Spleen (tissue), 11 donors: ENCODE results near the gene ADD3. TPM values are rescaled to one million over a fixed set of nuclear protein-coding genes. Genes with fewer than 3 reads are reported as not detected.

Experiments
- DNase-seq: peaks from one replicate; pipeline ENCODE4 v3.0.0-alpha.2; 2020
- H3K27ac ChIP-seq, 8 donors: fragments of 200-600 bp; sonication (generic) in 7 of 8; 1 replicate in 4 of 8; 2 replicates in 4 of 8; pipeline versions ENCODE4 v1.5.0 to v1.8.0; 2016 to 2021; ENCODE audit warnings: inconsistent platforms in 4 of 8, mild to moderate bottlenecking in 4 of 8, moderate library complexity in 1 of 8
- H3K27me3 ChIP-seq, 7 donors: fragments of 200-600 bp; sonication (generic) in 6 of 7; replicated peaks in 1 of 7; 1 replicate in 4 of 7; 2 replicates in 3 of 7; pipeline versions ENCODE4 v1.5.0 to v1.8.0; 2016 to 2021; ENCODE audit warnings: inconsistent platforms in 3 of 7, mild to moderate bottlenecking in 1 of 7
- H3K36me3 ChIP-seq, 6 donors: fragments of 200-600 bp; sonication (generic) in 5 of 6; 1 replicate in 4 of 6; 2 replicates in 2 of 6; pipeline versions ENCODE4 v1.5.0 to v1.8.0; 2016 to 2021; ENCODE audit warnings: inconsistent platforms in 2 of 6
- H3K4me1 ChIP-seq, 6 donors: fragments of 200-600 bp; sonication (generic) in 5 of 6; 1 replicate in 3 of 6; 2 replicates in 3 of 6; pipeline versions ENCODE4 v1.5.0 to v1.8.0; 2016 to 2021; ENCODE audit warnings: inconsistent platforms in 3 of 6
- H3K4me3 ChIP-seq, 8 donors: fragments of 200-600 bp; sonication (generic) in 7 of 8; 1 replicate in 4 of 8; 2 replicates in 4 of 8; pipeline versions ENCODE4 v1.5.0 to v1.8.0; 2016 to 2021; ENCODE audit warnings: inconsistent platforms in 4 of 8, mild to moderate bottlenecking in 4 of 8, moderate library complexity in 2 of 8
- H3K9me3 ChIP-seq, 8 donors: fragments of 200-600 bp; sonication (generic) in 7 of 8; 1 replicate in 4 of 8; 2 replicates in 4 of 8; pipeline versions ENCODE4 v1.5.0 to v1.8.0; 2016 to 2021; ENCODE audit warnings: inconsistent platforms in 4 of 8
- CTCF ChIP-seq, 11 experiments: fragments of 200-600 bp in 7 of 11; fragments of 450-650 bp in 4 of 11; sonication (generic) in 4 of 11; IDR thresholded peaks in 8 of 11; conservative IDR thresholded peaks in 3 of 11; 1 replicate in 7 of 11; 2 replicates in 4 of 11; pipeline versions ENCODE4 v1.4.0 to v1.8.0; 2016 to 2021; ENCODE audit warnings: antibody characterized with exemption in 11 of 11, inconsistent platforms in 4 of 11, mild to moderate bottlenecking in 1 of 11
- POLR2A ChIP-seq, 3 donors: fragments of 450-650 bp; IDR thresholded peaks; one replicate each; pipeline ENCODE4 v1.5.1; 2017; ENCODE audit warnings: antibody characterized with exemption in 3 of 3, mild to moderate bottlenecking in 1 of 3
- POLR2AphosphoS5 ChIP-seq, 3 donors: sonication (generic); formaldehyde crosslinking; IDR thresholded peaks; one replicate each; pipeline ENCODE4 v1.5.1; 2017; ENCODE audit warnings: antibody characterized with exemption in 3 of 3
- WGBS, 5 donors: extraction: QIAGEN DNeasy Blood & Tissue Kit in 3 of 5; methylation state at CpG; one replicate each; pipeline versions ENCODE4 v1.1.5 to v1.1.7; 2013 to 2018; 5-methylcytosine and 5-hydroxymethylcytosine counted together
- intact Hi-C: fragments of 100-400 bp; cut with DNase I; formaldehyde crosslinking; loops from one replicate; pipeline ENCODE4 v1.15.0; 2023; ENCODE audit warnings: low total_unique reads
- polyA plus RNA-seq, 3 donors: library from polyadenylated mRNA; stranded (reverse); fragments of 200-250 nt; gene quantifications; one replicate each; pipeline ENCODE4 v1.2.1, GENCODE V29; 2013
- total RNA-seq, 7 donors: library from RNA; depleted of rRNA in 3 of 7; stranded (reverse); fragments of >200 nt in 3 of 7; fragmentation: NEBNext Ultra II Directional in 4 of 7; extraction: Animal tissue kit (Norgen Biotek cat#: 25700) in 4 of 7; gene quantifications; one replicate each; pipeline versions ENCODE4 v1.1.0 to v1.2.1, GENCODE V29; 2016 to 2021
- donor health status: healthy with polysubstance abuse.
- donor health status: DM: no; HTN: no; CAD: no; lungs with moderate emphysema.
- donor health status: DM: no; HTN: no; CAD: no.
- donor health status: Bipolar disorder and iron deficiency.
- donor health status: healthy.
- donor health status: DM: no; HTN: no; CAD: no.
- donor health status: DM: yes; HTN: yes; CAD: no.

ADD3 gene
- total and polyA plus RNA-seq, 10 donors, result 35.0 to 155 (median 94.9) TPM

GRCh38 chr10:110003524-110003885 is 4.3 kb upstream of the ADD3 start:
- 73 to 79% (median 78%) methylated on average over 4 of the region's 4 CpGs for WGBS, 5 donors
- no peaks in the 10 kb centered on the region for H3K36me3 ChIP-seq
- intact Hi-C loops, result no loop called here
- H3K27me3 ChIP-seq, result no peaks in the 10 kb centered on the region
- no peaks in the 10 kb centered on the region for H3K9me3 ChIP-seq
- TF ChIP-seq CTCF (IDR thresholded peaks at IDR 0.05 in 8 of 11, conservative IDR thresholded peaks at IDR 0.05 in 3 of 11), result no peak
- TF ChIP-seq POLR2AphosphoS5 (IDR thresholded peaks at IDR 0.05), result no peak
- TF ChIP-seq POLR2A (IDR thresholded peaks at IDR 0.05), result no peak
- no peak overlapping the region for H3K4me3 ChIP-seq
- DNase-seq, result no peak
- peaks cover 0 to 46% (median 16%) of the 10 kb centered on the region in 6 donors for H3K4me1 ChIP-seq
- peak overlapping the region in 1 of 8 donors; percentile 7 for H3K27ac ChIP-seq

- no peak for DNase-seq
- no peaks in the 10 kb centered on the region for H3K36me3 ChIP-seq
- H3K27ac ChIP-seq, result peak overlapping the region in 6 of 8 donors; percentile 36 to 96 (median 94)
- peak overlapping the region in 3 of 8 donors; percentile 9 to 82 (median 29) for H3K4me3 ChIP-seq
- 55 to 76% (median 70%) methylated on average over 8 of the region's 8 CpGs for WGBS, 5 donors
- intact Hi-C loops, result no loop called here
- no peaks in the 10 kb centered on the region for H3K27me3 ChIP-seq
- TF ChIP-seq POLR2A (IDR thresholded peaks at IDR 0.05) (no peak), POLR2AphosphoS5 (IDR thresholded peaks at IDR 0.05) (peak in 1 of 3 donors; percentile 57)
- no peaks in the 10 kb centered on the region for H3K9me3 ChIP-seq
- peaks cover 13 to 68% (median 36%) of the 10 kb centered on the region in 6 donors for H3K4me1 ChIP-seq
Observed at GRCh38 chr10:110005719-110006118, 2.1 kb upstream of the ADD3 start.

- DNase-seq, result no peak
- Histone ChIP-seq H3K9me3 (no peaks in the 10 kb centered on the region), H3K27ac (peak overlapping the region in 7 of 8 donors; percentile 89 to 96 (median 93)), H3K36me3 (no peaks in the 10 kb centered on the region), H3K4me1 (peaks cover 19 to 77% (median 44%) of the 10 kb centered on the region in 6 donors), H3K27me3 (no peaks in the 10 kb centered on the region), H3K4me3 (peak overlapping the region; percentile 45 to 92 (median 78))
- 29 to 50% (median 43%) methylated on average over 19 of the region's 19 CpGs for WGBS, 5 donors
- TF ChIP-seq CTCF (IDR thresholded peaks at IDR 0.05 in 8 of 11, conservative IDR thresholded peaks at IDR 0.05 in 3 of 11) (no peak), POLR2AphosphoS5 (IDR thresholded peaks at IDR 0.05) (no peak), POLR2A (IDR thresholded peaks at IDR 0.05) (no peak)
- intact Hi-C loops, result no loop called here
Observed at GRCh38 chr10:110006358-110007160, 1.2 kb upstream of the ADD3 start.

GRCh38 chr10:110007161-110007700 is 553 bp upstream of the ADD3 start:
- Histone ChIP-seq H3K4me1 (peaks cover 19 to 83% (median 51%) of the 10 kb centered on the region in 6 donors), H3K27me3 (no peaks in the 10 kb centered on the region), H3K36me3 (no peaks in the 10 kb centered on the region), H3K4me3 (peak overlapping the region; percentile 45 to 92 (median 78)), H3K9me3 (no peaks in the 10 kb centered on the region), H3K27ac (peak overlapping the region; percentile 86 to 96 (median 92))
- DNase-seq, result no peak
- intact Hi-C loops, result no loop called here
- WGBS, 5 donors, result 6 to 11% (median 8%) methylated on average over 24 to 41 of the region's 41 CpGs
- TF ChIP-seq CTCF (IDR thresholded peaks at IDR 0.05 in 8 of 11, conservative IDR thresholded peaks at IDR 0.05 in 3 of 11) (no peak), POLR2A (IDR thresholded peaks at IDR 0.05) (peak in 1 of 3 donors; percentile 54), POLR2AphosphoS5 (IDR thresholded peaks at IDR 0.05) (peak in 1 of 3 donors; percentile 51)
